MCF 10A (cell line): ENCODE results near the gene APBA2. TPM values are rescaled to one million over a fixed set of nuclear protein-coding genes. Genes with fewer than 3 reads are reported as not detected.

ENCODE experiments used
- BruUV-seq: library from RNA; stranded (reverse); fragments of 400-500 nt; replicated peaks from 2 replicates; lab custom pipeline; 2021; lab: Mats Ljungman, UMichigan
- CTCF ChIA-PET: fragments of 300-600 bp; sonication (Branson Sonifier 250); formaldehyde crosslinking; extraction: SDS; loops from one replicate; lab custom pipeline; 2021; ENCODE audit warnings: antibody characterized with exemption, inconsistent platforms; lab: Yijun Ruan, JAX
- POLR2A ChIA-PET: fragments of 300-600, 350-650 bp; sonication (Branson Sonifier 250); formaldehyde crosslinking; extraction: SDS; loops from one replicate; lab custom pipeline; 2020; ENCODE audit warnings: antibody characterized with exemption, inconsistent platforms; lab: Yijun Ruan, JAX
- DNase-seq: peaks from one replicate; pipeline ENCODE4 v3.0.0-alpha.2; 2018; ENCODE audit not compliant: unreplicated experiment
- H3K27ac Mint-ChIP-seq: one replicate; pipeline ENCODE4 v1.8.0; 2022; ENCODE audit warnings: mild to moderate bottlenecking, low read depth, mixed read lengths; ENCODE audit not compliant: unreplicated experiment
- H3K27me3 Mint-ChIP-seq: one replicate; pipeline ENCODE4 v1.8.0; 2022; ENCODE audit warnings: mixed read lengths; ENCODE audit not compliant: insufficient read depth, unreplicated experiment
- H3K36me3 Mint-ChIP-seq: one replicate; pipeline ENCODE4 v1.8.0; 2022; ENCODE audit warnings: mild to moderate bottlenecking, moderate library complexity, mixed read lengths; ENCODE audit not compliant: insufficient read depth, unreplicated experiment
- H3K4me1 Mint-ChIP-seq: one replicate; pipeline ENCODE4 v1.8.0; 2022; ENCODE audit warnings: mixed read lengths; ENCODE audit not compliant: insufficient read depth, unreplicated experiment
- H3K4me3 Mint-ChIP-seq: one replicate; pipeline ENCODE4 v1.8.0; 2022; ENCODE audit warnings: mild to moderate bottlenecking, moderate library complexity, mixed read lengths; ENCODE audit not compliant: unreplicated experiment
- H3K9me3 Mint-ChIP-seq: one replicate; pipeline ENCODE4 v1.8.0; 2022; ENCODE audit warnings: mixed read lengths; ENCODE audit not compliant: unreplicated experiment
- intact Hi-C: fragments of 100-400 bp; cut with micrococcal nuclease; formaldehyde crosslinking; loops from 2 replicates; pipeline ENCODE4 v1.14.1; 2022
- total RNA-seq: library from RNA; stranded (reverse); gene quantifications from 2 replicates; pipeline ENCODE4 v1.2.3, GENCODE V29; 2022
- TF ChIP-seq, protein P1 (sequence below): fragments of 200-600 bp; IDR thresholded peaks from one replicate; pipeline ENCODE4 v1.8.0; 2022; ENCODE audit warnings: antibody characterized with exemption, mild to moderate bottlenecking; ENCODE audit not compliant: unreplicated experiment

The APBA2 gene
- total RNA-seq, 1 experiment from 2014 or later = not detected

DNA sequence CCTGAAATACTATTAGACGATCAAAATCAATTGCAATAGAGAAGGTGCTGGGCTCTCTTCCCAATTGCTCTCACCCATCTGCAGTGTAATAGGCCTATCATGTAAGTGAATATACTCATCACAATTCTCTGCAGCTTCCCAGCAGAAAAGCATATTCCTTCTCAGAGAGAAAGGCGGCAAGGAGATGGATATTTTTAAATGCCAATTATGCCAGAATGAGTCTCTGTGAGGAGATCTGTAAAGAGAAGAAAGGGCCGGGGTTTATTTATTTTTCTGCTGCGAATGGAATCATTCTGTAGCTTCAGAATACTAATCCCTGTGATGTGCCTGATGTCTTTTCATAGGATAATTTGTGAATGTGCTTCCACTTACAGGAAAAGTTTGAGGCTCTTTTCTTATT is 112.0 kb downstream of the APBA2 start:
- Mint-ChIP-seq H3K36me3 (no peaks in the 10 kb centered on the region), H3K9me3 (peaks cover 2% of the 10 kb centered on the region), H3K4me1 (peaks cover 5% of the 10 kb centered on the region), H3K4me3 (no peak overlapping the region), H3K27me3 (peaks cover 6% of the 10 kb centered on the region), H3K27ac (no peak overlapping the region)
- CTCF ChIA-PET = interaction anchor here (0.6 to 1.0 kb wide), 4 partner anchors 16 to 990 kb away, joined by 3 read pairs; no protein-coding TSS in a partner anchor
- no TSS peak for BruUV-seq
- POLR2A ChIA-PET = no interaction called here
- TF ChIP-seq, protein P1, sequence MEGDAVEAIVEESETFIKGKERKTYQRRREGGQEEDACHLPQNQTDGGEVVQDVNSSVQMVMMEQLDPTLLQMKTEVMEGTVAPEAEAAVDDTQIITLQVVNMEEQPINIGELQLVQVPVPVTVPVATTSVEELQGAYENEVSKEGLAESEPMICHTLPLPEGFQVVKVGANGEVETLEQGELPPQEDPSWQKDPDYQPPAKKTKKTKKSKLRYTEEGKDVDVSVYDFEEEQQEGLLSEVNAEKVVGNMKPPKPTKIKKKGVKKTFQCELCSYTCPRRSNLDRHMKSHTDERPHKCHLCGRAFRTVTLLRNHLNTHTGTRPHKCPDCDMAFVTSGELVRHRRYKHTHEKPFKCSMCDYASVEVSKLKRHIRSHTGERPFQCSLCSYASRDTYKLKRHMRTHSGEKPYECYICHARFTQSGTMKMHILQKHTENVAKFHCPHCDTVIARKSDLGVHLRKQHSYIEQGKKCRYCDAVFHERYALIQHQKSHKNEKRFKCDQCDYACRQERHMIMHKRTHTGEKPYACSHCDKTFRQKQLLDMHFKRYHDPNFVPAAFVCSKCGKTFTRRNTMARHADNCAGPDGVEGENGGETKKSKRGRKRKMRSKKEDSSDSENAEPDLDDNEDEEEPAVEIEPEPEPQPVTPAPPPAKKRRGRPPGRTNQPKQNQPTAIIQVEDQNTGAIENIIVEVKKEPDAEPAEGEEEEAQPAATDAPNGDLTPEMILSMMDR = no peak
- intact Hi-C loops = loop anchor here (1.0 kb wide), 1 partner anchor 93 kb away; no protein-coding TSS in a partner anchor
- no peak for DNase-seq

DNA sequence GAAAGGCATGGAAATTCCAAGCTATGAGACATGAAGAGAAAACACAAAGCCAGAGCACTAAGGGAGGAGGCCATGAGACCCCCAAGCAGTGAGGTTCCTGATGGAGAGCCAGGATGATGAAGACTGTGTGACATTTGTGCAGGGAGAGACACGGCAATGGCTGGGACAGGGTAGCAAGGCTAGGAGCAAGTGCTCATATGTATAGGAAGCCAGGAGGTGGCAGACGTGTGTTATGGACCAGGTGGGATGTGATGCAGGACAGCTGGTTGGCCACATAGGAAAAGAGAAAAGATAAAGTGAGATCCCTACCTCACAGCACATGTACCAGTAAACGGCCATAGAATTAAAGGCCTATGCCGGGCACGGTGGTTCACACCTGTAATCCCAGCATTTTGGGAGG is 112.7 kb downstream of the APBA2 start:
- Mint-ChIP-seq H3K4me1 (peaks cover 5% of the 10 kb centered on the region), H3K36me3 (no peaks in the 10 kb centered on the region), H3K9me3 (peaks cover 6% of the 10 kb centered on the region), H3K4me3 (no peak overlapping the region), H3K27me3 (peaks cover 9% of the 10 kb centered on the region), H3K27ac (no peak overlapping the region)
- TF ChIP-seq, protein P1 = peak; percentile 19
- no TSS peak for BruUV-seq
- intact Hi-C loops = loop anchor here (1.0 kb wide), 1 partner anchor 92 kb away; no protein-coding TSS in a partner anchor
- ChIA-PET CTCF (interaction anchor here (0.7 kb wide), 1 partner anchor 60 kb away, joined by 3 read pairs; no protein-coding TSS in a partner anchor), POLR2A (no interaction called here)
- peak; percentile 16 for DNase-seq

DNA sequence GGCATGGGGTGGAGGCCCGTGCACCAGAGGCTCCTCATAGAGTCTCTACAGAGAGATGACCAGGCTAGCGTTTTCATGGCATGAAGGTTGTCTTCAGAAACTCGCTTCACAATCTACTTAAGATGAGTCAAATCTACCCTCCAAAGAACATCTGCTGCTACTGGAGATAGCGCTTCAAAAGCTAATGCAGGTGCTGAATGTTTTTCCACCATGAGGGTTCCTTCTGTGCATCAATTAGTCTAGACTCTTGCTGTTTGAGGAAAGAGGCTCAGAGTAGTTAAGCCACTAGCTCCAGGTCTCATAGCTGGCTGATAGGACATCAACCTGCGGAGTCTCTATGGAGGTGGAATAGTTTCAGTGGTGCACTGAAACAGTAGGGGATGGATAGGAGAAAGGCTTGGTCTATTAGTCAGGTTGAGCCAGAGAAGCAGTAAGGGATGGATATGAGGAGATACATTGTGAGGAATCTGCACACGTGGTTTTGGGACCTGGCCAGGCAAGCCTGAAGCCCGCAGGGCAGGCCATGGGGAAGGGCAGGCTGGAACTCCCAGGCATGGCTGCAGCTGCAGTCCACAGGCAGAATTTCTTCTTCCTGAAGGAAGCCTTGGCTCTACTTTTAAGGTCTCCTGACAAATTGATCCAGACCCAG is 117.5 kb downstream of the APBA2 start:
- no TSS peak for BruUV-seq
- H3K4me3 Mint-ChIP-seq = no peak overlapping the region
- H3K9me3 Mint-ChIP-seq = peaks cover 20% of the 10 kb centered on the region
- H3K4me1 Mint-ChIP-seq = no peaks in the 10 kb centered on the region
- intact Hi-C loops = no loop called here
- TF ChIP-seq, protein P1 = no peak
- ChIA-PET POLR2A (no interaction called here), CTCF (interaction anchor here (0.6 kb wide), 1 partner anchor 18 kb away, joined by 3 read pairs; no protein-coding TSS in a partner anchor)
- no peaks in the 10 kb centered on the region for H3K36me3 Mint-ChIP-seq
- peaks cover 9% of the 10 kb centered on the region for H3K27me3 Mint-ChIP-seq
- H3K27ac Mint-ChIP-seq = no peak overlapping the region
- no peak for DNase-seq

DNA sequence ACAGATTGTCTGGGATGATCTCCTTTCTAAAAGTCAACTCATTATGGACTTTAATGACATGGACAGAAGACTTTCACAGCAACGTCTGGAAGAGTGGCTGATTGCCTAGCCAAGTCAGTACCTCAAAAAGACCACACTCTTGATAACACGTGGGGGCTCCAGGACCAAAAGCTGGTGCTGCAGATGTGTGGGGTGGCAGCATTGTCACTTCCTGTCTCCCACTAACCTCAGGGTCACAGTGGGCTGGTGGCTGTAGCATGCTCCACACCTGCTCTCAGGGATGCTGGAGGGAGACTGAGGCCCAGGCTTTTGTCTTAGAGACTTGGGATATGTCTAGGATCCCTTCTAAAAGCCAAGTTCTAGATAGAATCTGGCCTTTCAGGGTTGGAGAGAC is 118.1 kb downstream of the APBA2 start:
- H3K27me3 Mint-ChIP-seq = peaks cover 9% of the 10 kb centered on the region
- no TSS peak for BruUV-seq
- peaks cover 20% of the 10 kb centered on the region for H3K9me3 Mint-ChIP-seq
- TF ChIP-seq, protein P1 = no peak
- ChIA-PET CTCF (interaction anchor here (0.6 kb wide), 1 partner anchor 17 kb away, joined by 3 read pairs; no protein-coding TSS in a partner anchor), POLR2A (no interaction called here)
- H3K36me3 Mint-ChIP-seq = no peaks in the 10 kb centered on the region
- no peak overlapping the region for H3K27ac Mint-ChIP-seq
- DNase-seq = no peak
- H3K4me1 Mint-ChIP-seq = no peaks in the 10 kb centered on the region
- H3K4me3 Mint-ChIP-seq = no peak overlapping the region
- intact Hi-C loops = no loop called here
